Gastrocnemius medialis (tissue), 4 donors: ENCODE data around the gene BCL2L1. TPM values are rescaled to one million over a fixed set of nuclear protein-coding genes. Genes with fewer than 3 reads are reported as not detected.

Experiments
- ATAC-seq, 2 donors: fragments of 150-250 bp; one replicate each; pipeline ENCODE4 v1.9.1; 2016
- DNase-seq, 2 donors: peaks; one replicate each; pipeline ENCODE4 v3.0.0-alpha.2; 2019
- H3K27ac ChIP-seq, 4 donors: fragments of 200-600 bp; sonication (generic); 1 replicate in 1 of 4; 2 replicates in 3 of 4; pipeline ENCODE4 v1.5.1; 2016 to 2018; ENCODE audit warnings: mild to moderate bottlenecking in 2 of 4, moderate library complexity in 1 of 4
- H3K27me3 ChIP-seq, 3 donors: fragments of 200-600 bp; sonication (generic) in 2 of 3; 1 replicate in 1 of 3; 2 replicates in 2 of 3; pipeline versions ENCODE4 v1.5.1 to v1.6.0; 2016 to 2019; ENCODE audit warnings: mild to moderate bottlenecking in 1 of 3, moderate library complexity in 1 of 3
- H3K36me3 ChIP-seq, 2 donors: fragments of 200-600 bp; sonication (generic) in 1 of 2; one replicate each; pipeline ENCODE4 v1.5.1; 2017 to 2018
- H3K4me1 ChIP-seq, 2 donors: fragments of 200-600 bp; sonication (generic) in 1 of 2; one replicate each; pipeline ENCODE4 v1.5.1; 2016 to 2017; ENCODE audit warnings: mild to moderate bottlenecking in 2 of 2
- H3K4me3 ChIP-seq, 4 donors: fragments of 200-600 bp; sonication (generic) in 3 of 4; 1 replicate in 1 of 4; 2 replicates in 3 of 4; pipeline ENCODE4 v1.5.1; 2016 to 2019; ENCODE audit warnings: mild to moderate bottlenecking in 2 of 4
- H3K9me3 ChIP-seq, 3 donors: fragments of 200-600 bp; sonication (generic) in 2 of 3; 1 replicate in 1 of 3; 2 replicates in 2 of 3; pipeline ENCODE4 v1.5.1; 2016 to 2019
- POLR2A ChIP-seq, 2 donors: fragments of 450-650 bp; IDR thresholded peaks; one replicate each; pipeline ENCODE4 v1.6.1; 2017; ENCODE audit warnings: antibody characterized with exemption in 2 of 2, mild to moderate bottlenecking in 2 of 2, moderate library complexity in 2 of 2
- in situ Hi-C, 4 donors: fragments of 200-750 bp; cut with MboI; loops; one replicate each; pipeline versions ENCODE4 v1.15.0 to v1.8.0; 2017; ENCODE audit warnings: low sequenced_read_pairs in 4 of 4
- intact Hi-C: fragments of 100-400 bp; cut with DNase I; formaldehyde crosslinking; loops from one replicate; pipeline ENCODE4 v1.15.1; 2023; ENCODE audit warnings: low total_unique reads
- total RNA-seq, 4 donors: library from RNA; depleted of rRNA; stranded (reverse); fragments of >200 nt; gene quantifications; one replicate each; pipeline versions ENCODE4 v1.1.0 to v1.2.3, GENCODE V29; 2016
- TF ChIP-seq, protein P1 (sequence below), 5 experiments: fragments of 450-650 bp in 3 of 5; fragments of 200-600 bp in 2 of 5; sonication (generic) in 2 of 5; IDR thresholded peaks in 4 of 5; conservative IDR thresholded peaks in 1 of 5; 1 replicate in 4 of 5; 2 replicates in 1 of 5; pipeline ENCODE4 v1.5.1; 2016 to 2019; ENCODE audit warnings: antibody characterized with exemption in 5 of 5, mild to moderate bottlenecking in 3 of 5, moderate library complexity in 3 of 5

BCL2L1 gene
- total RNA-seq, 4 donors from 2014 or later, result 41.5 to 87.8 (median 55.3) TPM

DNA sequence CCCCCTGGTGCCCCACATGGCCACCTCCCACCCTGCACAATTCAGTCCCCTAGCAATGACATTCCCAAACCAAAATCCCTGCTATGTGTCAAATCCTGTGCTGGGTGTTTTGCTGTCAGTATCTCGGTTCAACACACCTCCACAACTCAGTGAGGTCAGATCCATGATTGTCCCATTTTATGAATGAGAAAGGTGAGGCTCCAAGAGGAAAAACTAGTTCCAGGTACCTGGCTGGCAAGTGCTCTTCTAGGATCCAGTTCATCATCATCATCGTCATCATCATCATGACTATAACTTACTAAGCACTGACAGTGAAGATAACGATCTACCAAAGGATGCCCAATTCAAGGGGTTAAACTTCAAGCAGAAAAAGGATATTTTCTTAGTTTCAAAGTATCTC, 102.4 kb downstream of the BCL2L1 start:
- Histone ChIP-seq H3K27ac (no peak overlapping the region), H3K9me3 (no peaks in the 10 kb centered on the region), H3K36me3 (no peaks in the 10 kb centered on the region), H3K4me3 (no peak overlapping the region), H3K27me3 (no peaks in the 10 kb centered on the region), H3K4me1 (no peaks in the 10 kb centered on the region)
- ATAC-seq, result no peak
- in situ Hi-C loops, result no loop called here
- TF ChIP-seq, protein P1, sequence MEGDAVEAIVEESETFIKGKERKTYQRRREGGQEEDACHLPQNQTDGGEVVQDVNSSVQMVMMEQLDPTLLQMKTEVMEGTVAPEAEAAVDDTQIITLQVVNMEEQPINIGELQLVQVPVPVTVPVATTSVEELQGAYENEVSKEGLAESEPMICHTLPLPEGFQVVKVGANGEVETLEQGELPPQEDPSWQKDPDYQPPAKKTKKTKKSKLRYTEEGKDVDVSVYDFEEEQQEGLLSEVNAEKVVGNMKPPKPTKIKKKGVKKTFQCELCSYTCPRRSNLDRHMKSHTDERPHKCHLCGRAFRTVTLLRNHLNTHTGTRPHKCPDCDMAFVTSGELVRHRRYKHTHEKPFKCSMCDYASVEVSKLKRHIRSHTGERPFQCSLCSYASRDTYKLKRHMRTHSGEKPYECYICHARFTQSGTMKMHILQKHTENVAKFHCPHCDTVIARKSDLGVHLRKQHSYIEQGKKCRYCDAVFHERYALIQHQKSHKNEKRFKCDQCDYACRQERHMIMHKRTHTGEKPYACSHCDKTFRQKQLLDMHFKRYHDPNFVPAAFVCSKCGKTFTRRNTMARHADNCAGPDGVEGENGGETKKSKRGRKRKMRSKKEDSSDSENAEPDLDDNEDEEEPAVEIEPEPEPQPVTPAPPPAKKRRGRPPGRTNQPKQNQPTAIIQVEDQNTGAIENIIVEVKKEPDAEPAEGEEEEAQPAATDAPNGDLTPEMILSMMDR (IDR thresholded peaks at IDR 0.05 in 4 of 5, conservative IDR thresholded peaks at IDR 0.05 in 1 of 5), result no peak
- TF ChIP-seq POLR2A (IDR thresholded peaks at IDR 0.05), result no peak
- intact Hi-C loops, result no loop called here
- DNase-seq, result no peak

DNA sequence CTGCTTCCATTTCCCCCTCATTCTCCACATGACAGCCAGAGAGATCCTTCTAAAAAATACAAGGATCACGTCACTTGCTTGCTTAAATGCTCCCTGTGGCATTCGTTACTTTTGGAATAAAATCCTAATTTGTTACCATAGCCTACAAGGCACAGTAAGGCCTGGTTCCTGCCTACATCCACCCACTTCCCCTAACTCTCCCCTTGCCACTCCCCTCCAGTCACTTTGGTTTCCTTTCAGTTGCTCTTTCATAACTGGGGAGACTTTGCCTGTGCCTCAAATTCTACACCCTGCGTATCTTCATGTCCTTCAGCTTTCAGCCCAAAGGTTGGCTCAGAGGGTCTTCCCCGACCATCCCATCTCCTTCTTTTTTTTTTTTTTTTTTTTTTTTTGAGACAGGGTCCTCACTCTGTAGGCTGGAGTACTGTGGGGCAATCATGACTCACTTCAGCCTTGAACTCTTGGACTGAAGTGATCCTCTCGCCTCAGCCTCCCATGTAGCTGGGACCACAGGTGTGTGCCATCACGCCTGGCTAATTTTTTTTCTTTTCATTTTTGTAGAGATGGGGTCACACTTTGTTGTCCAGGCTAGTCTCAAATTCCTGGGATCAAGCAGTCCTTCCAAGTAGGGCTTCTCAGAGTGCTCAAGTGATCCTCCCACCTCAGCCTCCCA, 105.1 kb downstream of the BCL2L1 start:
- intact Hi-C loops (no loop called here), in situ Hi-C loops (no loop called here)
- H3K27ac ChIP-seq, result no peak overlapping the region
- DNase-seq, result no peak
- no peak for ATAC-seq
- H3K9me3 ChIP-seq, result no peaks in the 10 kb centered on the region
- H3K4me3 ChIP-seq, result no peak overlapping the region
- H3K4me1 ChIP-seq, result peaks cover 1 to 2% of the 10 kb centered on the region in 2 donors
- H3K27me3 ChIP-seq, result no peaks in the 10 kb centered on the region
- TF ChIP-seq, protein P1 (IDR thresholded peaks at IDR 0.05 in 4 of 5, conservative IDR thresholded peaks at IDR 0.05 in 1 of 5), result no peak
- TF ChIP-seq POLR2A (IDR thresholded peaks at IDR 0.05), result no peak
- no peaks in the 10 kb centered on the region for H3K36me3 ChIP-seq

DNA sequence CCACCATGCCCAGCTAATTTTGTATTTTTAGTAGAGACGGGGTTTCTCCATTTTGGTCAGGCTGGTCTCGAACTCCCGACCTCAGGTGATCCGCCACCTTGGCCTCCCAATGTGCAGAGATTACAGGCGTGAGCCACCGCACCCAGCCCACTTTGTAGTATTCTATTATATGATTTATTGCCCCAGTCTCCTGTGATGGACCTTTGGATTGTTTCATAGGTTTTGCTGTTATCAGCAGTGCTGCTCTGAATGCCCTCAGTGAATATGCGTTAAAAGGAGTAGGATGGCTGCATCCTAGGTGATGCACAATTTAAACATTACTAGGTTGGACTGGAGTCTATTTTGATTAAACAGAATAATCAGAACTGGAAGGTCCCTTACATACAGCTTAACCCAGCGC, 107.3 kb downstream of the BCL2L1 start:
- no peaks in the 10 kb centered on the region for H3K9me3 ChIP-seq
- H3K4me1 ChIP-seq, result peaks cover 4 to 6% of the 10 kb centered on the region in 2 donors
- in situ Hi-C loops (no loop called here), intact Hi-C loops (no loop called here)
- H3K27ac ChIP-seq, result no peak overlapping the region
- ATAC-seq (no peak), DNase-seq (no peak)
- H3K36me3 ChIP-seq, result no peaks in the 10 kb centered on the region
- no peak overlapping the region for H3K4me3 ChIP-seq
- no peaks in the 10 kb centered on the region for H3K27me3 ChIP-seq
- no peak for TF ChIP-seq POLR2A (IDR thresholded peaks at IDR 0.05)
- TF ChIP-seq, protein P1 (IDR thresholded peaks at IDR 0.05 in 4 of 5, conservative IDR thresholded peaks at IDR 0.05 in 1 of 5), result no peak

Other genes with a start within 250 kb of the BCL2L1 start
- not detected for gene DEFB124, start 247.7 kb downstream of the BCL2L1 start, total RNA-seq
- gene REM1, start 247.6 kb downstream of the BCL2L1 start, total RNA-seq, result 1 to 10 TPM in 3 of 4 donors, under 1 TPM in 1; 0.87 to 7.5 (median 1.2) TPM
- 10 to 100 TPM; 22.7 to 31.0 (median 26.4) TPM for gene HM13, start 208.4 kb downstream of the BCL2L1 start, total RNA-seq
- 100 to 1,000 TPM; 115 to 206 (median 148) TPM for gene ID1, start 117.6 kb downstream of the BCL2L1 start, total RNA-seq
- gene COX4I2, start 85.0 kb downstream of the BCL2L1 start, total RNA-seq, result 10 to 100 TPM in 1 of 4 donors, 1 to 10 TPM in 3; 3.9 to 10.4 (median 4.3) TPM
- gene TPX2, start 16.4 kb upstream of the BCL2L1 start, total RNA-seq, result 1 to 10 TPM in 2 of 4 donors, under 1 TPM in 2; 0.46 to 1.9 (median 1.0) TPM
- 100 to 1,000 TPM in 2 of 4 donors, 10 to 100 TPM in 2; 17.2 to 255 (median 88.4) TPM for gene MYLK2, start 96.5 kb upstream of the BCL2L1 start, total RNA-seq
- under 1 TPM in 1 of 4 donors, not detected in 3; 0.33 TPM for gene FOXS1, start 122.7 kb upstream of the BCL2L1 start, total RNA-seq
- 1 to 10 TPM in 1 of 4 donors, not detected in 3; 1.1 TPM for gene DUSP15, start 147.7 kb upstream of the BCL2L1 start, total RNA-seq
- not detected for gene TTLL9, start 147.8 kb upstream of the BCL2L1 start, total RNA-seq
- gene PDRG1, start 229.2 kb upstream of the BCL2L1 start, total RNA-seq, result 10 to 100 TPM in 2 of 4 donors, 1 to 10 TPM in 2; 7.0 to 12.9 (median 9.6) TPM
- gene XKR7, start 245.3 kb upstream of the BCL2L1 start, total RNA-seq, result not detected